Measurements from ENCODE around the gene SESTD1. TPM values are rescaled to one million over a fixed set of nuclear protein-coding genes. Genes with fewer than 3 reads are reported as not detected.
A peak's percentile ranks its signal among the peaks of the same experiment; 100 is the strongest.
"Not testable (repeated sequence)": the region's sequence is repeated elsewhere in the genome, so short reads cannot be mapped to it uniquely, and the experiment has no call there.

The SESTD1 gene
- total and polyA plus RNA-seq, 5 experiments from 2014 or later, result 0.27 to 5.3 (median 1.4) TPM

- Mint-ChIP-seq H3K36me3 (no peaks in the 10 kb centered on the region), H3K27me3 (peaks cover 0 to 3% (median 0%) of the 10 kb centered on the region in 5 donors), H3K4me3 (no peak overlapping the region), H3K9me3 (peaks cover 0 to 15% (median 3%) of the 10 kb centered on the region in 9 donors), H3K4me1 (peaks cover 0 to 3% (median 1%) of the 10 kb centered on the region in 4 donors), H3K27ac (no peak overlapping the region)
- POLR2A ChIA-PET, result no interaction called here
- DNase-seq (no peak), ATAC-seq (no peak)
Measured at GRCh38 chr2:179068991-179069643, 195.5 kb downstream of the SESTD1 start.

GRCh38 chr2:179059026-179059700 lies 205.5 kb downstream of the SESTD1 start:
- H3K27me3 Mint-ChIP-seq, result no peaks in the 10 kb centered on the region
- peaks cover 0 to 2% (median 0%) of the 10 kb centered on the region in 3 donors for H3K36me3 Mint-ChIP-seq
- H3K9me3 Mint-ChIP-seq, result peaks cover 0 to 4% (median 0%) of the 10 kb centered on the region in 9 donors
- no peak overlapping the region for H3K4me3 Mint-ChIP-seq
- DNase-seq (no peak), ATAC-seq (no peak)
- H3K27ac Mint-ChIP-seq, result peak overlapping the region in 5 of 10 donors; percentile 18 to 59 (median 48)
- peaks cover 0 to 11% (median 4%) of the 10 kb centered on the region in 4 donors for H3K4me1 Mint-ChIP-seq
- POLR2A ChIA-PET, result no interaction called here

GRCh38 chr2:179057737-179058136 lies 206.9 kb downstream of the SESTD1 start:
- peaks cover 0 to 2% (median 0%) of the 10 kb centered on the region in 3 donors for H3K36me3 Mint-ChIP-seq

DNA sequence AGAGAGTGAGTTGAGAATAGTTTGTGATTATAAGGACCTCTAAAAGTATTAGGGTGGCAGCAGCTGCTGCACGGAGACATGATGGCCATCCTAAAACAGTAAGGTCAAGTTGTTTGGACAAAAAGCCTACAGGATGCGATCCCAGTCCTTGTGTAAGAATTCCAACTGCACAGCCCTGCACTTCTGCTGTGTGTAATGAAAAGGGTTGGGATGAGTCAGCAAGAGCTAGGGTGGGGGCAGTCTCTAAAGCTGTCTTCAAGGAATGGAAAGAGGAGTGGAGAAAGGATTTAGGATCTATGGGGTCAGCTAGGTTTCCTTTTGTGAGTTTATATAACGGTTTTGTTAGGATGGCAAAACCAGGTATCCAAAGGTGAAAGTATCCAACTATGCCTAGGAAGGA lies 211.1 kb downstream of the SESTD1 start:
- not testable (repeated sequence) for DNase-seq

More at GRCh38 chr2:179057737-179058136, 206.9 kb downstream of the SESTD1 start:
- Mint-ChIP-seq H3K4me3 (no peak overlapping the region), H3K27me3 (no peaks in the 10 kb centered on the region), H3K4me1 (peaks cover 0 to 11% (median 4%) of the 10 kb centered on the region in 4 donors), H3K9me3 (peaks cover 0 to 4% (median 0%) of the 10 kb centered on the region in 9 donors), H3K27ac (peak overlapping the region in 1 of 10 donors; percentile 53)
- no peak for ATAC-seq
- POLR2A ChIA-PET, result no interaction called here
- DNase-seq, result no peak

More for the DNA sequence above, 211.1 kb downstream of the SESTD1 start:
- H3K4me3 Mint-ChIP-seq, H3K9me3 Mint-ChIP-seq, H3K36me3 Mint-ChIP-seq, H3K27ac Mint-ChIP-seq, ATAC-seq, POLR2A ChIA-PET, H3K27me3 Mint-ChIP-seq: not testable (repeated sequence)
- peaks cover 9 to 27% (median 22%) of the 10 kb centered on the region in 4 donors for H3K4me1 Mint-ChIP-seq

Other genes starting within 250 kb of the SESTD1 start
- 10 to 100 TPM; 26.8 to 27.0 TPM for gene CCDC141, start 214.7 kb downstream of the SESTD1 start, total RNA-seq
- 10 to 100 TPM in 1 of 3 donors, 1 to 10 TPM in 2; 4.2 to 12.0 (median 9.8) TPM for gene CCDC141, start 214.7 kb downstream of the SESTD1 start, polyA plus RNA-seq

Data from naive thymus-derived CD8-positive, alpha-beta T cell (primary cell).